Smooth muscle cell (in vitro differentiated cells): ENCODE data around the gene KSR2. TPM values are rescaled to one million over a fixed set of nuclear protein-coding genes. Genes with fewer than 3 reads are reported as not detected.

ENCODE experiments used
- DNase-seq: peaks from one replicate; lab custom pipeline; 2025; ENCODE audit not compliant: unreplicated experiment; lab: John Stamatoyannopoulos, UW
- H2AFZ ChIP-seq: fragments of 200-600 bp; sonication (generic); 2 replicates; pipeline ENCODE4 v1.6.0; 2016; ENCODE audit warnings: antibody characterized with exemption, low read depth, mild to moderate bottlenecking
- H3F3A ChIP-seq: fragments of 200-600 bp; sonication (generic); 2 replicates; pipeline ENCODE4 v1.6.0; 2017; ENCODE audit warnings: antibody characterized with exemption, low read depth
- H3K27ac ChIP-seq: fragments of 200-600 bp; sonication (generic); 2 replicates; pipeline ENCODE4 v1.5.1; 2016; ENCODE audit warnings: low read depth, mild to moderate bottlenecking
- H3K27me3 ChIP-seq: fragments of 200-600 bp; sonication (generic); 2 replicates; pipeline ENCODE4 v1.6.1; 2016; ENCODE audit warnings: low read depth, mild to moderate bottlenecking
- H3K36me3 ChIP-seq: fragments of 200-600 bp; sonication (generic); 2 replicates; pipeline ENCODE4 v1.5.1; 2016; ENCODE audit warnings: low read depth
- H3K4me1 ChIP-seq: fragments of 200-600 bp; sonication (generic); 2 replicates; pipeline ENCODE4 v1.5.1; 2016; ENCODE audit warnings: low read depth
- H3K4me2 ChIP-seq: fragments of 200-600 bp; sonication (generic); 2 replicates; pipeline ENCODE4 v1.6.0; 2016; ENCODE audit warnings: mild to moderate bottlenecking
- H3K4me3 ChIP-seq: fragments of 200-600 bp; sonication (generic); 2 replicates; pipeline ENCODE4 v1.5.1; 2016; ENCODE audit warnings: mild to moderate bottlenecking
- H3K79me2 ChIP-seq: fragments of 200-600 bp; sonication (generic); 2 replicates; pipeline ENCODE4 v1.6.0; 2016; ENCODE audit warnings: low read depth, mild to moderate bottlenecking
- H3K9ac ChIP-seq: fragments of 200-600 bp; sonication (generic); 2 replicates; pipeline ENCODE4 v1.6.0; 2016; ENCODE audit warnings: low read depth
- H3K9me3 ChIP-seq: fragments of 200-600 bp; sonication (generic); replicated peaks from 2 replicates; pipeline ENCODE4 v1.5.1; 2016; ENCODE audit warnings: low read depth
- H4K20me1 ChIP-seq: fragments of 200-600 bp; sonication (generic); 2 replicates; pipeline ENCODE4 v1.6.0; 2016; ENCODE audit warnings: low read depth
- WGBS: methylation state at CpG from one replicate; pipeline ENCODE4 v1.1.7; 2016; ENCODE audit warnings: low lambda C conversion rate; 5-methylcytosine and 5-hydroxymethylcytosine counted together
- polyA plus RNA-seq: library from polyadenylated mRNA; unstranded; fragments of >200 nt; fragmentation: Nextera tagmentation; extraction: Ambion mirVana; gene quantifications from 2 replicates; pipeline ENCODE4 v1.2.1, GENCODE V29; 2016
- total RNA-seq: library from RNA; depleted of rRNA; stranded (reverse); fragments of >200 nt; gene quantifications from 2 replicates; pipeline ENCODE4 v1.2.3, GENCODE V29; 2014
- TF ChIP-seq, protein P1 (sequence below): fragments of 200-600 bp; sonication (generic); IDR thresholded peaks from 2 replicates; pipeline ENCODE4 v1.5.1; 2017; ENCODE audit warnings: borderline replicate concordance, mild to moderate bottlenecking, antibody characterized with exemption; ENCODE audit not compliant: insufficient read depth, poor library complexity, severe bottlenecking

Gene KSR2
- total and polyA plus RNA-seq, 2 experiments from 2014 or later = 0.04 TPM; not detected in 1

DNA sequence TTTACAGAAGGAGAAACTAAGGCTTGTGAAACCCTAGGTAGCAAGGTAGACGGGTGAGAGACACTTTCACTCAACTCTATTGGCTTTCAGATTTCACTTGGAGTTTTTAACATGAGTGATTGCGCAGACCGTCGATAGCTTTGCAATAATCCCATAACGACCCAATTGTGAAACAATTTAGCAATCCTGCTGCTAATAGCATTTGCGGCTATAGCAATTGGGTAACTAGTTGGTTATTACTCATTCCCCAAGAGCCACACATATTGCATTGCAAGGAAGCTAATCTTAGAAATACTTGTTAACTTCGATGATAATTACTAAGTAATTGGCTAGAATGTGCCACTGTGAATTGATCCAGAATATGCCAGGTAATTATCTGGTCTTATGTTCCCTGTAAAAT is 447.4 kb downstream of the KSR2 start:
- 74% methylated on average over 7 of the region's 7 CpGs for WGBS
- Histone ChIP-seq H3K27me3 (no peaks in the 10 kb centered on the region), H4K20me1 (no peaks in the 10 kb centered on the region), H3K36me3 (no peaks in the 10 kb centered on the region), H3K79me2 (no peaks in the 10 kb centered on the region), H2AFZ (no peak overlapping the region), H3K27ac (no peak overlapping the region), H3K4me2 (no peak overlapping the region), H3K4me1 (no peaks in the 10 kb centered on the region), H3K4me3 (no peak overlapping the region), H3K9me3 (no peaks in the 10 kb centered on the region), H3F3A (no peaks in the 10 kb centered on the region), H3K9ac (no peak overlapping the region)
- DNase-seq = no peak
- TF ChIP-seq, protein P1, sequence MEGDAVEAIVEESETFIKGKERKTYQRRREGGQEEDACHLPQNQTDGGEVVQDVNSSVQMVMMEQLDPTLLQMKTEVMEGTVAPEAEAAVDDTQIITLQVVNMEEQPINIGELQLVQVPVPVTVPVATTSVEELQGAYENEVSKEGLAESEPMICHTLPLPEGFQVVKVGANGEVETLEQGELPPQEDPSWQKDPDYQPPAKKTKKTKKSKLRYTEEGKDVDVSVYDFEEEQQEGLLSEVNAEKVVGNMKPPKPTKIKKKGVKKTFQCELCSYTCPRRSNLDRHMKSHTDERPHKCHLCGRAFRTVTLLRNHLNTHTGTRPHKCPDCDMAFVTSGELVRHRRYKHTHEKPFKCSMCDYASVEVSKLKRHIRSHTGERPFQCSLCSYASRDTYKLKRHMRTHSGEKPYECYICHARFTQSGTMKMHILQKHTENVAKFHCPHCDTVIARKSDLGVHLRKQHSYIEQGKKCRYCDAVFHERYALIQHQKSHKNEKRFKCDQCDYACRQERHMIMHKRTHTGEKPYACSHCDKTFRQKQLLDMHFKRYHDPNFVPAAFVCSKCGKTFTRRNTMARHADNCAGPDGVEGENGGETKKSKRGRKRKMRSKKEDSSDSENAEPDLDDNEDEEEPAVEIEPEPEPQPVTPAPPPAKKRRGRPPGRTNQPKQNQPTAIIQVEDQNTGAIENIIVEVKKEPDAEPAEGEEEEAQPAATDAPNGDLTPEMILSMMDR = no peak

DNA sequence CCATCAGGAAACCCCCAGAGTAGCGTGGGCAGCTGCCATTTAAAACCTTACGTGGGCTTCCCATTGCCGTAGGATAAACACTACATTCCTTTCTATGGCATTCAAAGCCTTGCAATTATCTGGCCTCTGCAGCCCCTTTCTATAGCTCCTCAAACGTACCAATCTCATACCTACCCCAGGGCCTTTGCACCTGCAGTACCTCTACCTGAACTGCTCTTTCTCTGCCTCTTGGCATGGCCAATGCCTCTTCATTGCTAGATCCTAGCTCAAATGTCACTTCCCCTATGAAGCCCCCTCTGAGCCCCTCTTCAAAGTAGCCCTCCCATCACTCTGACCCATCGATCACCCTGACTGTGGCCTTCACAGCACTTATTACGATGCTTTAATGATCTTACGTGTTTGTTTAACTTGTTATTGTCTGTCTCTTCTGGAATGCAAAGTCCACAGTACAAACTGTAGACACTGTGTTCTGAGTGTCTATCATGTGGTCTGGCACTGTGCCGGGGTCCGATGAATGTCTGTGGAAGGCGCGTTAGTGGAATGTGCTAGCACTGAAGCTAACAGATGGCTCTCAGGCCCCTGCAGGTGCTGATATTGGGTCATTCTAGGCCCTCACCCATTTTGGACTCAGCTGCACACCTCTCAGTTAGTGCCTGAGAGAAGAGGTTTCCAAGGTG is 450.1 kb downstream of the KSR2 start:
- Histone ChIP-seq H3F3A (no peaks in the 10 kb centered on the region), H3K9ac (no peak overlapping the region), H3K9me3 (no peaks in the 10 kb centered on the region), H3K4me1 (no peaks in the 10 kb centered on the region), H3K4me2 (no peak overlapping the region), H4K20me1 (no peaks in the 10 kb centered on the region), H2AFZ (no peak overlapping the region), H3K4me3 (no peak overlapping the region), H3K27me3 (no peaks in the 10 kb centered on the region), H3K79me2 (no peaks in the 10 kb centered on the region), H3K27ac (no peak overlapping the region), H3K36me3 (no peaks in the 10 kb centered on the region)
- WGBS = 91% methylated on average over 11 of the region's 11 CpGs
- TF ChIP-seq, protein P1 = no peak
- no peak for DNase-seq

DNA sequence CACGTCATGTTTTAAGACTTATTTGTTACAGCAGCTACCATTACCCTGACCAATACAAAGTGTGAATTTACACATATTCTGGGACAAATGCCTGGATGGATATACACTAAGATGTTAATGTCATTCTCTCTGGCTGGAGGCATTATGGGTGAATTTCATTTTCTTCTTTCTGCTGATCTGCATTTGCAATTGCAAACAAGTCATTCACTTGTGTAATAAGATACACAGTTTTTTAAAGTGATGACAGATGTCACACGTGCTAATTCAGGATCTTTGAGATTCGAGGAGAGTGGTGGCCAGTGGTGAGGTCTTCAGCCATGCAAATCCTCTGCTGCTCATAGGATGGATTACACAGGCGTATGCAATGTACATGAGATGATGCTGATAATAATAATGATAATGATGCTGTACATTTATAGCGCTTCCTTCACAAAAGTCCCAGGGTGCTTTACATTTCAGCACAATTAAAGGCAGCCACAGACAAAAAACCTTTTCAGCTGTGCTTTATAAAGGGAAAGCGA is 451.5 kb downstream of the KSR2 start:
- no peak overlapping the region for H3K4me2 ChIP-seq
- H3K4me3 ChIP-seq = no peak overlapping the region
- H3K27ac ChIP-seq = no peak overlapping the region
- H3F3A ChIP-seq = no peaks in the 10 kb centered on the region
- WGBS = 90% methylated on average over 6 of the region's 6 CpGs
- H3K4me1 ChIP-seq = no peaks in the 10 kb centered on the region
- TF ChIP-seq, protein P1 = no peak
- H3K27me3 ChIP-seq = peaks cover under 1% of the 10 kb centered on the region
- DNase-seq = no peak
- H4K20me1 ChIP-seq = no peaks in the 10 kb centered on the region
- no peak overlapping the region for H2AFZ ChIP-seq
- H3K9me3 ChIP-seq = no peaks in the 10 kb centered on the region
- H3K9ac ChIP-seq = no peak overlapping the region
- H3K79me2 ChIP-seq = no peaks in the 10 kb centered on the region
- no peaks in the 10 kb centered on the region for H3K36me3 ChIP-seq

DNA sequence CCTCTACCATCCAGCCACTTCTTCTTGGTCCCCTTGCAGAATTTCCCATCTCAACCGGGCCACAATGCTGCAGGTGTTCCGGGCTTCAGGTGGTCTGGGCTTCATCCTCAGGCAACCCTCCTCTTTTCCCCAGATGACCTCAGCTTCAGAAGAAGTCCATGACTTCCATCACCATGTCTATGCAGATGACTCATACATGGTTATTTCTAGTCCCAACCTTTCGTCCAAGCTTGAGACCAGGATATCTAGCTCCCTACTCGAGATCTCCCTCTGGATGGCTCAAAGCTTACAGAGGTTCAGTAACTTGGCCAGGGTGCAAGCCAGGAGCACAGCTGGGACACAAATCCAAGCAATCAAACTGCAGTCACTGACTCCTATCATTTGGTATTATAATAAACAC is 452.8 kb downstream of the KSR2 start:
- Histone ChIP-seq H3K79me2 (no peaks in the 10 kb centered on the region), H3K9me3 (no peaks in the 10 kb centered on the region)

More for the DNA sequence above, 452.8 kb downstream of the KSR2 start:
- Histone ChIP-seq H2AFZ (no peak overlapping the region), H3K27ac (no peak overlapping the region), H3K36me3 (no peaks in the 10 kb centered on the region), H3K9ac (no peak overlapping the region), H3K4me2 (no peak overlapping the region), H3K4me1 (no peaks in the 10 kb centered on the region), H4K20me1 (no peaks in the 10 kb centered on the region), H3K4me3 (no peak overlapping the region), H3F3A (no peaks in the 10 kb centered on the region), H3K27me3 (peaks cover 13% of the 10 kb centered on the region)
- TF ChIP-seq, protein P1 = no peak
- no peak for DNase-seq
- 88% methylated on average over 4 of the region's 4 CpGs for WGBS
